NCI-H146 treated with DMSO at 0.1 percent for 48 hours (cell line): ENCODE measurements around the gene STARD9.
"Not testable (repeated sequence)": the region's sequence is repeated elsewhere in the genome, so short reads cannot be mapped to it uniquely, and the experiment has no call there.

Experiments used
- DNase-seq: peaks from one replicate; lab custom pipeline; 2025; ENCODE audit not compliant: unreplicated experiment; lab: John Stamatoyannopoulos, UW

Gene STARD9

GRCh38 chr15:42750306-42750705 lies 174.9 kb downstream of the STARD9 start:
- no peak for DNase-seq

GRCh38 chr15:42759093-42759492 lies 183.7 kb downstream of the STARD9 start:
- no peak for DNase-seq

GRCh38 chr15:42760759-42761158 lies 185.4 kb downstream of the STARD9 start:
- DNase-seq = no peak

- not testable (repeated sequence) for DNase-seq
These were observed 186.4 kb downstream of the STARD9 start for GRCh38 chr15:42761813-42762212.

GRCh38 chr15:42764154-42764731 lies 188.8 kb downstream of the STARD9 start:
- DNase-seq = not testable (repeated sequence)

- DNase-seq = not testable (repeated sequence)
These were observed 190.7 kb downstream of the STARD9 start for GRCh38 chr15:42766109-42766508.
